ENCODE measurements around the gene IL20RA.
"Not testable (repeated sequence)": the region's sequence is repeated elsewhere in the genome, so short reads cannot be mapped to it uniquely, and the experiment has no call there.

The IL20RA gene, protein sequence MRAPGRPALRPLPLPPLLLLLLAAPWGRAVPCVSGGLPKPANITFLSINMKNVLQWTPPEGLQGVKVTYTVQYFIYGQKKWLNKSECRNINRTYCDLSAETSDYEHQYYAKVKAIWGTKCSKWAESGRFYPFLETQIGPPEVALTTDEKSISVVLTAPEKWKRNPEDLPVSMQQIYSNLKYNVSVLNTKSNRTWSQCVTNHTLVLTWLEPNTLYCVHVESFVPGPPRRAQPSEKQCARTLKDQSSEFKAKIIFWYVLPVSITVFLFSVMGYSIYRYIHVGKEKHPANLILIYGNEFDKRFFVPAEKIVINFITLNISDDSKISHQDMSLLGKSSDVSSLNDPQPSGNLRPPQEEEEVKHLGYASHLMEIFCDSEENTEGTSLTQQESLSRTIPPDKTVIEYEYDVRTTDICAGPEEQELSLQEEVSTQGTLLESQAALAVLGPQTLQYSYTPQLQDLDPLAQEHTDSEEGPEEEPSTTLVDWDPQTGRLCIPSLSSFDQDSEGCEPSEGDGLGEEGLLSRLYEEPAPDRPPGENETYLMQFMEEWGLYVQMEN

DNA sequence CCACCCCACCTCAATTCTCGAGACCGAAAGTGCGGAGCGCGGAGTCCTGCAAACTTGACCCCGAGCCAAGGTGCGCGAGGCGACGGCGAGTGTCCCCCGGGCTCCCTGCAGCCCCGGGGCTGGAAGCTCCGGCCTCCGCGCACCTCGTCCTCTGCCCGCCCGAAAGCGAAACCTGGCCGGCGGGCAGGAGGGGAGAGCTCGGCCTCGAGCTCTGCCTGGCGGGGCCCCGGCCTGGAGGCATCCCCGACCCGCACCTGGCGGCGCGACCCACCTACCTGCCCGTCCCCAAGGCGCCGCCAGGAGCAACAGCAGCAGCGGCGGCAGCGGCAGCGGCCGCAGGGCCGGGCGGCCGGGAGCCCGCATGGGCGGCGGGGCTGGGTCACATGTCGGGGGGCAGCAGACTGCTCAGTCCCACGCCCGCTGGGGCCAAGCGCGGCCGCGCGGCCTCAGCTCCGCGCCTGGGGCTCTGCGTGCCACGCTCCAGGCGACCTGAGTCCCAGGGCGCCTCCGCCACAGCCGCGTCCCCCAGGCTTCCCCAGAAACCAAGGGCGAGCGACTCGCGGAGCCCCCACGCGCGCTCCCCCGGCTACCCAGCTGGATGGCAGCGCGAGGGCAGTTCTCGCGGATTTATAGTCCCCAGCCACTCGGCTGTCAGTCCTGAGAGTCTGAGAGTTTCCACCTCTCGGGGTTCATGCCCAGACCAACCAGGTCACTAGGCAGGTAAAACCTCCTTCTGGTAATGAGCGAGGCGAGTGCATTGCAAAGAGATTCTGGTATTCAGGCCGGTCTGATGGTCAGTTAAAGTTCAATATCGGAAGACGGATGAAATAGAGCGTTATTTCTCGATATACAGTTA is at the start of gene IL20RA:
IL20RA (minus strand) TSS at position 600 of the 856 bp plus-strand sequence; CDS start at position 363, 237 bp downstream.
- H3K27ac Mint-ChIP-seq: no peak within 1 kb of the TSS

DNA sequence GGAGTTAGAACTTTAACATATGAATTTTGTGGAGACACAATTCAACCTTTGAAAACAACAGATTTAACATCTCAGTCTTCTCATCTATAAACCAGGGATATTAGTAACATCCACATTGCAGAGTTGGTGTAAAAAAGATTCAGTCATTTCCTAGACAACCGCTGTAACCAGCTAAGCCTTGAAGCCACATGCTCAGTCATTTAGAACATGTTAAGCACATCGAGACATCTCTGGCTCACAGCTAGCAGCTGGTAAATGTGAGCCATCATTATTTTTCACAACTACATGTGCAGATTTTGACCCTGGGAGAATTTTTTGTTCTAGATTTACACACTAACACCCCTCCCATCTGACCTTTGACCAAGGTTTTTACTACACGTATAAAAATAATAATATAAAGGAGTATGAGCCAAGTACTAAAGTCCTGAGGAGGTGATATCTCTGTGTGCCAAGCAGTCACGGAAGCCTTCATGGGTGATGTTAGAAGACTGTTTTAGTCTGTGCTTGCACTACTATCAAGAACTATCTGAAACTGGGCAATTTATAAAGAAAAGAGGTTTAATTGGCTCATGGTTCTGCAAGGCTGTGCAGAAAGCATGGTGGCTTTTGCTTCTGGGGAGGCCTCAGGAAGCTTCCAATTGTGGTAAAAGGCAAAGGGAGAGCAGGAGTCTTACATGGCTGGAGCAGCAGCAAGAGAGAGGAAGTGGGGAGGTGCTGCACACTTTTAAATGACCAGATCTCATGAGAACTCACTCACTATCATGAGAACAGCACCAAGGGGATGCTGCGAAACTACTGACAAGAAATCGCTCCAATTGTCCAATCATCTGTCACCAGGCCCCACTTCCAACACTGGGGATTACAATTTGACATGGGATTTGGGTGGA is 48.7 kb upstream of the IL20RA start:
- DNase-seq: no peak
- Mint-ChIP-seq H3K4me1 (ENCODE audit: low read depth) (peaks cover 19% of the 10 kb centered on the region), H3K27me3 (peaks cover 3% of the 10 kb centered on the region), H3K27ac (no peak overlapping the region), H3K9me3 (no peaks in the 10 kb centered on the region), H3K4me3 (no peak overlapping the region), H3K36me3 (ENCODE audit: low read depth) (no peaks in the 10 kb centered on the region)

More for the DNA sequence above, at the start of gene IL20RA:
- Mint-ChIP-seq H3K4me1 (ENCODE audit: low read depth) (peaks cover 7% of the 10 kb centered on the region), H3K27me3 (peaks cover 87% of the 10 kb centered on the region), H3K4me3 (peak within 1 kb of the TSS; percentile 73), H3K36me3 (ENCODE audit: low read depth) (no peaks in the 10 kb centered on the region), H3K9me3 (no peaks in the 10 kb centered on the region)
- peak; percentile 40 for DNase-seq

DNA sequence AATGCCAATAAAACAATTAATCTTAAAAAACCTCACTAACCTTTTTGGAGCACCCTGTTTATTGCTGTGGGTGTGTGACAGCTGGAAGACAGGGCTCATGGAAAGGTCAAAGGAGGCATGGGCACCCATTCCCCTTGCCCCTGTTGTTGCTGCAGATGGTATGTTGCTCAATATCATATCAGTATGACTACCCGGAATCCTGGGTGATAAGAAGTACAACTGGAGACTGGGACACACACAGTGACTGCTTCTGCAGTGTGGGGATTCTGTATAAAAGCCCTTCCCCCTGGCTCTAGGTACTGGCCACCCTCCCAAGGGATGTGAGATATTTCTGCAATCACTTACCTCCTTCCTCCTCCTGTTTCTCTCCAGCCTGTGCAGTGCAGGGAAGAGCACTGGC is 47.3 kb upstream of the IL20RA start:
- H3K4me3 Mint-ChIP-seq: no peak overlapping the region
- H3K27ac Mint-ChIP-seq: no peak overlapping the region
- H3K27me3 Mint-ChIP-seq: peaks cover 4% of the 10 kb centered on the region
- H3K4me1 Mint-ChIP-seq (ENCODE audit: low read depth): peaks cover 23% of the 10 kb centered on the region
- DNase-seq: no peak
- H3K36me3 Mint-ChIP-seq (ENCODE audit: low read depth): no peaks in the 10 kb centered on the region
- H3K9me3 Mint-ChIP-seq: no peaks in the 10 kb centered on the region

DNA sequence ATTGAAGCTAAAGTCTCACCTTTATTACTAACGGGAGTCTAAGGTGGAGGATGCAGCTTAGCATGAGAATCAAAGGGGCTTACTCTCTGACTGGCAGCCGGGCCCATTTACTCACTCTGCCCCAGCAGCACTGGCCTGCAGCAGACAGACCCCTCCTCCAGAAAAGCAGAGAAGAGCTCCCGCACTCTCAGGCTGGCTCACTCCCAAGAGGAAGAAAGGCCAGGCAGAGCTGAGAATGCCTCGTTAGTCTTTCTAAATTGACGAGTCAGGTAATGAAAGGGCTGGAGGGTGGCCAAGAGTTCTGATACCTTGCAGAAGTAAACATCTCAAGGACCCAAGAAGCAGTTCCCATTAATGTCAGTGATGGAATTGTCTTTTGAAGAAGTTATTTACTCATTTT is 44.5 kb upstream of the IL20RA start:
- H3K27ac Mint-ChIP-seq: no peak overlapping the region
- H3K36me3 Mint-ChIP-seq (ENCODE audit: low read depth): no peaks in the 10 kb centered on the region
- no peak for DNase-seq
- H3K9me3 Mint-ChIP-seq: no peaks in the 10 kb centered on the region
- H3K4me3 Mint-ChIP-seq: no peak overlapping the region
- H3K4me1 Mint-ChIP-seq (ENCODE audit: low read depth): peaks cover 10% of the 10 kb centered on the region
- peaks cover 11% of the 10 kb centered on the region for H3K27me3 Mint-ChIP-seq

DNA sequence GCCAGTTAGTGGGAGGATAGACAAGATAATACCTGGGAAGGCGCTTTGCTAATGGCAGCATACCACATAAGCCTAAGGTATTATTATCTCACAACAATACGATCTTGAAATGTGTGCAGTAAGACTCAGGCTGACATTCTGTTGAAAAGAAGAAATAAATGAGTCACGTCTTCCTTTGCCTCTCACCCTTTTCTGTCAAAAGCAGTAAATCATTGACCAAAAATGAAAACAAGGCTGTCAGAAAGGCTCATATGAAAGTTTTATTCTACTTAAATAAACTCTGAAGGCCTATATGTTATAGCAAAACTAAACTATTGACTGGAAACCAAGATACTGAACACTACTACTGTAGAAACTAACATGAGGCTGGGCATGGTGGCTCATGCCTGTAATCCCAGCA is 43.1 kb upstream of the IL20RA start:
- H3K9me3 Mint-ChIP-seq: no peaks in the 10 kb centered on the region
- no peak overlapping the region for H3K27ac Mint-ChIP-seq
- H3K27me3 Mint-ChIP-seq: peaks cover 11% of the 10 kb centered on the region
- no peaks in the 10 kb centered on the region for H3K36me3 Mint-ChIP-seq (ENCODE audit: low read depth)
- H3K4me1 Mint-ChIP-seq (ENCODE audit: low read depth): peaks cover 7% of the 10 kb centered on the region
- no peak for DNase-seq
- H3K4me3 Mint-ChIP-seq: no peak overlapping the region

DNA sequence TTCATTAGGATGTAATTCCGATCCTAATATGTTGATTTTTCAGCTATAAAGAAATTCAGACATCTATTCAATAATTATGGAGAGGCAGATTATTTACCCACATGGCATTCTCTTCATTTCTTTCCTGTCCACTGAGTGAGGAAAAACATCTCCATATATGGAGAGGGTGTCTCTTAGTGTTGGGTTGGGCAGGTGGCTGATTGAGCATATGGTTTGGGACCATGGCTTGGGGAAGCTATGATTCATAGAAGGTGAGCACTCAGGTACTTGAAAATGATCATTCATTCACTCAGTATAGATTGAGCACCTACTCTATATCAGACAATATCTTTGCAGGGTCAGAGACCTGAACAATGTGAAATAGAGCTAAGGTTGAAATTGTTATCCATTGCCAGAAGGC is 41.3 kb upstream of the IL20RA start:
- no peak for DNase-seq
- H3K27ac Mint-ChIP-seq: no peak overlapping the region
- H3K36me3 Mint-ChIP-seq (ENCODE audit: low read depth): no peaks in the 10 kb centered on the region
- no peak overlapping the region for H3K4me3 Mint-ChIP-seq
- H3K4me1 Mint-ChIP-seq (ENCODE audit: low read depth): peaks cover 7% of the 10 kb centered on the region
- H3K9me3 Mint-ChIP-seq: no peaks in the 10 kb centered on the region
- H3K27me3 Mint-ChIP-seq: peaks cover 12% of the 10 kb centered on the region

DNA sequence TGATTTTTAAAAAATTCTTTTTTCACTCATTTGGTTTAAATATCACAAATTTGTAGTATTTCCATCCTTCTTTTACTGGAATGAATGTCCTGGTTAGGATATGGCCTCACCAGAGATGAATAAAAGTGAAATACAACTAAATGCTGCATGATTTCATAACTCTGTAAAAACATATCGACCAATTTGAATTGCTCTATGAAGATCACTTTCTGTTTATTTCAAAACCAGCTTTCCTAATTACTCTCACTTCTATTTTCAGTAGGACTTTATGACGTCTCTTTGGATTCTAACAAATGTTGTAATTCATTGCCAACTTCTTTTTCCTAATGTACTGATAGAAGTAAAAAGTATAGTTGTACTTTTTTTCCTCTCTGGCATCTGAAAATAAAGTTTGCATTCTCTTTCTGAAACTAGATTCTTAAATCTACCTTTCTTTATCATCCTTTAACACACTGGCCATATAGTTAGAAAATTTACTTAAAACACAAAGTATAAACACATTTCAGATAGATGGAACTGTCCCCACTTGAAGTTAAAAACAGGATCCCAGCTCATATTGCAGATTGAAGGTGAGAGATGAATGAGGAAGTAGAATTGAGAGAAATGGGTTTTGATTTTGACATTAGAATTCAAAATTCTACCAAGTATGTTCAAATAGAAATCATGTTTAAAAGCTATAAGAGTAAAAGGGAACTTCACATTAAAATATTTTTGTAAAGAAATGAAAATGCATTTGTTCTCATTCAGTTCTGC is 40.3 kb upstream of the IL20RA start:
- no peak overlapping the region for H3K4me3 Mint-ChIP-seq
- no peak for DNase-seq
- peaks cover 12% of the 10 kb centered on the region for H3K27me3 Mint-ChIP-seq

DNA sequence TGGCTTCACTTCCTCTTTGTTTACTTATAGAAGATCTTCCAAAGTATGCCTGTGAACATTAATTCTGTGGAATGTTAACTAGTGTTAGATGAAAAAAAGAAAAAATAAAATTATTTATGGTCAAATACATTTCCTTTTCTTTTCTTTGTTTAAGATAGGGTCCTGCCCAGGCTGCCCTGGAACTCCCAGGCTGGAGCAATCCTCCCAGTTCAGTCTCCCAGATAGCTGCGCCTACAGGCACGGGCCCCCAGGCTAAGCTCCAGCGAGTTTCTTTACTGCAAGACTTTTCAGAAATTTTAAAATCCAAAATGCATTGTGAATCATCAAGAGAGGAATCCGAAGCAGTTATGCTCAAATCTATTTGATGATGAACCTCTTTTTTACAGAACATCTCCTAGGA is 39.3 kb upstream of the IL20RA start:
- peaks cover 18% of the 10 kb centered on the region for H3K27me3 Mint-ChIP-seq
- H3K4me1 Mint-ChIP-seq (ENCODE audit: low read depth): peaks cover 7% of the 10 kb centered on the region
- H3K36me3 Mint-ChIP-seq (ENCODE audit: low read depth): no peaks in the 10 kb centered on the region
- no peaks in the 10 kb centered on the region for H3K9me3 Mint-ChIP-seq
- no peak overlapping the region for H3K27ac Mint-ChIP-seq
- DNase-seq: no peak
- no peak overlapping the region for H3K4me3 Mint-ChIP-seq

More for the DNA sequence above, 40.3 kb upstream of the IL20RA start:
- Mint-ChIP-seq H3K4me1 (ENCODE audit: low read depth) (peaks cover 7% of the 10 kb centered on the region), H3K27ac (no peak overlapping the region), H3K36me3 (ENCODE audit: low read depth) (no peaks in the 10 kb centered on the region), H3K9me3 (no peaks in the 10 kb centered on the region)

DNA sequence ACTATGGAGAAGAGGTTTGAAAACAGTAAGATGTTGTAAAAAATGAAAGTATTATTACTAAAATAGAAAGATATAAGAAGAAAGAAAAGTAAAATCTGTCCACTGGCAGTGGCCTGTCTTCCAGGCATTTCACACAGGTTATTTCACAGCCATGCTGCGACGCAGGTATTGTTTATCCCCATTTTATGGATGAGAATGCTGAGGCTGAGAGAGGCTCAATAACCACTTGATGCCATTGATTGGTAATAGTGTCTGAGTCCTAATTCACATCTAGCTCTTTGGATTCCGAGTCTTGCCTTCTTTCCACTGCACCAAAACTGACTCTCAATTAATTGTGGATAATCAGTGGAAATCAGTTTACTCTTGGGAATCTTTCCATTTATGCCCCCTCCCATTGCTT is 37.2 kb upstream of the IL20RA start:
- Mint-ChIP-seq H3K27ac (no peak overlapping the region), H3K4me1 (ENCODE audit: low read depth) (peaks cover 3% of the 10 kb centered on the region), H3K4me3 (no peak overlapping the region)

DNA sequence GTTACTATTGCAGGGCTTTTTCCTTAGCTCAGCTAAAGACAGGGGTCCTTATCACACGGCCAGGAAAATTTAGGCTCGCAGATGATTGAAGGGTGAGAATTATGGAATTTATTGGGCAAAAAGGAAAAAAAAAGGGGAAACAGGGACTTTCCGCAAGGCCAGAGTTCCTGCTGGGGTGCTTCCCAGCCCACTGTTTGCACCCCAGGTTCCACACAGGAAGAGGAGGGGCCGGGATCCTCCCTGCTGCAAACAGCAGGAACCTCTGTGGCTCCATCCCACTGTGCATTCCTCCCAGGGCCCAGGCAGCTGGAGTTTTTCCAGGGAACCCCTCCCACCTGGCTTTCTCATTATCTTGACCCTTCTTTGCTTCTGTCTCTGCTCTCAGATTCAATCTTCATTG is 35.9 kb upstream of the IL20RA start:
- Mint-ChIP-seq H3K4me1 (ENCODE audit: low read depth) (peaks cover 3% of the 10 kb centered on the region), H3K36me3 (ENCODE audit: low read depth) (no peaks in the 10 kb centered on the region), H3K27me3 (peaks cover 10% of the 10 kb centered on the region), H3K27ac (no peak overlapping the region), H3K4me3 (no peak overlapping the region), H3K9me3 (no peaks in the 10 kb centered on the region)
- no peak for DNase-seq

More for the DNA sequence above, 37.2 kb upstream of the IL20RA start:
- no peaks in the 10 kb centered on the region for H3K36me3 Mint-ChIP-seq (ENCODE audit: low read depth)
- H3K27me3 Mint-ChIP-seq: peaks cover 17% of the 10 kb centered on the region
- no peak for DNase-seq
- no peaks in the 10 kb centered on the region for H3K9me3 Mint-ChIP-seq

DNA sequence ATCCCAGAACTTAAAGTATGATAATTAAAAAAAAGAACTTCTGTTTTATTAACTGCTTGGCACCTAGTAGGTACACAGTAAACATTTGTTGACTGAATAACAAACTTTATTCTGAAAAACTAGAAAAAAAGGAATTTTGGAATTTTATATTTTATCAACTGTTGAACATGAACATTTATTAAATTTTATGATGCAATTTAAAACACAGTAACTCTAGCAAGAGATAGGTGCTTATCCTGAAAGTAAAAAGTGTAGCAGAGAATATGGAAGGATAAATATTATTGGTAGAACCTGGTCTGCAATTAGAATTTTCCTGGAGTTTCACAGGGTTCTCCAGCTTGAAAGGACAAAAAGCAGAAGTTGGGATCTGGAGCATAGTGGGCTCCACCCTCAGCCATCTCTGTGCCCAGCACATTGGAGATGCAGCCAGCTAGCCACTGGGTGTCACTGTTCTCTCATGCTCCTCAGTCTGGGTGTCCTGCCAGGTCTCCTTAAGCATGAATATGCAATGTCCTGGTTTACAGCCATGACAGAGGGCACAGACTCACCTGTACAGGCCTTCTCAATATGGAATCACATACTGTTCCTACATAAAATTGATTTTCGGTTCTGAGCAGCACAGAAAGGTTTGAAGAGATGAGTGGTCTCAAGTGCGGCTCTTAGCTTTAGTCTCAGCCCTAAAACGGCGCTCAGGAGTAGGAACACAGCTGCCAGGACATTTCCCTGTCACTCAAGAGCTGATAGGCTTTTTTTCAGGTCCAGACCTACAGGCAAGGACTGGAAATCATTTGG is 31.7 kb upstream of the IL20RA start:
- Mint-ChIP-seq H3K4me3 (no peak overlapping the region), H3K36me3 (ENCODE audit: low read depth) (no peaks in the 10 kb centered on the region), H3K27ac (no peak overlapping the region), H3K4me1 (ENCODE audit: low read depth) (no peaks in the 10 kb centered on the region), H3K9me3 (no peaks in the 10 kb centered on the region), H3K27me3 (peaks cover 32% of the 10 kb centered on the region)
- peak; percentile 65 for DNase-seq

DNA sequence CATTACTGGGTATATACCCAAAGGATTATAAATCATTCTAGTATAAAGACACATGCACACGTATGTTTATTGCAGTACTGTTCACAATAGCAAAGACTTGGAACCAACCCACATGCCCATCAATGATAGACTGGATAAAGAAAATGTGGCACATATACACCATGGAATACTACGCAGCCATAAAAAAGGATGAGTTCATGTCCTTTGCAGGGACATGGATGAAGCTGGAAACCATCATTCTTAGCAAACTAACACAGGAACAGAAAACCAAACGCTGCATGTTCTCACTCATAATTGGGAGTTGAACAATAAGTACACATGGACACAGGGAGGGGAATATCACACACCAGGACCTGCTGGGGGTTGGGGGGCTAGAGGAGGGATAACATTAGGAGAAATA is 31.0 kb upstream of the IL20RA start:
- DNase-seq; H3K36me3 Mint-ChIP-seq (ENCODE audit: low read depth); H3K4me3 Mint-ChIP-seq; H3K27ac Mint-ChIP-seq; H3K9me3 Mint-ChIP-seq; H3K4me1 Mint-ChIP-seq (ENCODE audit: low read depth): not testable (repeated sequence)
- peaks cover 36% of the 10 kb centered on the region for H3K27me3 Mint-ChIP-seq

DNA sequence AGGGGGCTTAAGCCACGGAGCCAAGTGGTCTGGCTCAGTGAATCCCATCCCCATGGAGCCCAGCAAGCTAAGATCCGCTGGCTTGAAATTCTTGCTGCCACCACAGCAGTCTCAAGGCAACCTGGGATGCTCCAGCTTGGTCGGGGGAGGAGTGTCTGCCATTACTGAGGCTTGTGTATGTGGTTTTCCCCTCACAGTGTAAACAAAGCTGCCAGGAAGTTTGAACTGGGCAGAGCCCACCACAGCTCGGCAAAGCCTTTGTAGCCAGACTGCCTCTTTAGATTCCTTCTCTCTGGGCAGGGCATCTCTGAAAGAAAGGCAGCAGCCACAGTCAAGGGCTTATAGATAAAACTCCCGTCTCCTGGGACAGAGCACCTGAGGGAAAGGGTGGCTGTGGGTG is 25.5 kb upstream of the IL20RA start:
- Mint-ChIP-seq H3K27me3 (peaks cover 60% of the 10 kb centered on the region), H3K36me3 (ENCODE audit: low read depth) (no peaks in the 10 kb centered on the region), H3K4me1 (ENCODE audit: low read depth) (no peaks in the 10 kb centered on the region), H3K4me3 (no peak overlapping the region), H3K9me3 (no peaks in the 10 kb centered on the region), H3K27ac (no peak overlapping the region)
- no peak for DNase-seq
